Esophagus squamous epithelium (tissue), 4 donors: ENCODE results near the gene MYO16.

Experiments used
- CTCF ChIP-seq, 6 experiments: fragments of 450-650 bp in 4 of 6; fragments of 200-600 bp in 2 of 6; sonication (generic) in 2 of 6; IDR thresholded peaks; one replicate each; pipeline ENCODE4 v1.5.1; 2016 to 2019; ENCODE audit warnings: antibody characterized with exemption in 6 of 6, mild to moderate bottlenecking in 4 of 6, moderate library complexity in 4 of 6
- POLR2A ChIP-seq, 4 donors: fragments of 450-650 bp; IDR thresholded peaks; one replicate each; pipeline ENCODE4 v1.6.1; 2017; ENCODE audit warnings: antibody characterized with exemption in 4 of 4, mild to moderate bottlenecking in 4 of 4, moderate library complexity in 3 of 4

- no peak for TF ChIP-seq CTCF (IDR thresholded peaks at IDR 0.05)
- no peak for TF ChIP-seq POLR2A (IDR thresholded peaks at IDR 0.05)
Measured at GRCh38 chr13:108964606-108965005, 335.2 kb downstream of the MYO16 start.
